ENCODE results near the gene TNRC6C.
A peak's percentile ranks its signal among the peaks of the same experiment; 100 is the strongest.
"Not testable (repeated sequence)": the region's sequence is repeated elsewhere in the genome, so short reads cannot be mapped to it uniquely, and the experiment has no call there.

TNRC6C gene

GRCh38 chr17:78112518-78113471 is 154.3 kb downstream of the TNRC6C start:
- peak; percentile 94 for DNase-seq (ENCODE audit: low spot score)

GRCh38 chr17:78113804-78114785 is 155.6 kb downstream of the TNRC6C start:
- DNase-seq (ENCODE audit: low spot score) = no peak

- DNase-seq (ENCODE audit: low spot score) = no peak
These were observed 156.6 kb downstream of the TNRC6C start for GRCh38 chr17:78114831-78115723.

- not testable (repeated sequence) for DNase-seq (ENCODE audit: low spot score)
These were observed 157.3 kb downstream of the TNRC6C start for GRCh38 chr17:78115803-78116202.

- no peak for DNase-seq (ENCODE audit: low spot score)
These were observed 157.9 kb downstream of the TNRC6C start for GRCh38 chr17:78116411-78116810.

- no peak for DNase-seq (ENCODE audit: low spot score)
These were observed 158.8 kb downstream of the TNRC6C start for GRCh38 chr17:78117027-78117981.

GRCh38 chr17:78118801-78119241 is 160.3 kb downstream of the TNRC6C start:
- no peak for DNase-seq (ENCODE audit: low spot score)

- no peak for DNase-seq (ENCODE audit: low spot score)
These were observed 162.0 kb downstream of the TNRC6C start for GRCh38 chr17:78120537-78120936.

- no peak for DNase-seq (ENCODE audit: low spot score)
These were observed 162.7 kb downstream of the TNRC6C start for GRCh38 chr17:78120971-78121800.

GRCh38 chr17:78121801-78122215 is 163.3 kb downstream of the TNRC6C start:
- no peak for DNase-seq (ENCODE audit: low spot score)

GRCh38 chr17:78122216-78122930 is 163.9 kb downstream of the TNRC6C start:
- DNase-seq (ENCODE audit: low spot score) = no peak

- no peak for DNase-seq (ENCODE audit: low spot score)
These were observed 164.4 kb downstream of the TNRC6C start for GRCh38 chr17:78122931-78123249.

- no peak for DNase-seq (ENCODE audit: low spot score)
These were observed 164.9 kb downstream of the TNRC6C start for GRCh38 chr17:78123258-78123929.

GRCh38 chr17:78124081-78124835 is 165.8 kb downstream of the TNRC6C start:
- DNase-seq (ENCODE audit: low spot score) = no peak

- no peak for DNase-seq (ENCODE audit: low spot score)
These were observed 166.3 kb downstream of the TNRC6C start for GRCh38 chr17:78124836-78125137.

- DNase-seq (ENCODE audit: low spot score) = no peak
These were observed 166.8 kb downstream of the TNRC6C start for GRCh38 chr17:78125138-78125913.

All from AG20443 (cell line).